H1 (cell line): ENCODE results near the gene TMEM18. TPM values are rescaled to one million over a fixed set of nuclear protein-coding genes. Genes with fewer than 3 reads are reported as not detected.

Experiments used
- CTBP2 ChIP-seq: IDR thresholded peaks from 2 replicates; pipeline ENCODE4 v1.7.0; 2011; ENCODE audit warnings: borderline replicate concordance, mild to moderate bottlenecking, moderate library complexity, mixed read lengths, low read length; ENCODE audit not compliant: insufficient read depth, insufficient read length
- CTCF ChIP-seq, 3 experiments: IDR thresholded peaks; 1 replicate in 2 of 3; 2 replicates in 1 of 3; pipeline versions ENCODE4 v1.5.1 to v1.6.1; 2011; ENCODE audit warnings: low read length in 3 of 3, mild to moderate bottlenecking in 3 of 3, inconsistent platforms in 2 of 3, low read depth in 1 of 3, moderate library complexity in 1 of 3; ENCODE audit not compliant: insufficient read depth in 1 of 3; ENCODE audit errors: control extremely low read depth in 1 of 3
- HDAC2 ChIP-seq, 2 experiments: fragments of 300-600 bp in 1 of 2; sonication (generic) in 1 of 2; IDR thresholded peaks; 2 replicates each; pipeline ENCODE4 v1.6.1; 2011 to 2012; ENCODE audit warnings: low read depth in 2 of 2, low read length in 2 of 2, mild to moderate bottlenecking in 2 of 2, moderate library complexity in 2 of 2, borderline replicate concordance in 1 of 2, inconsistent platforms in 1 of 2
- JUND ChIP-seq: IDR thresholded peaks from 2 replicates; pipeline ENCODE4 v1.6.1; 2011; ENCODE audit warnings: mild to moderate bottlenecking, improper control_type of control experiment, low read length
- RNF2 ChIP-seq: fragments of 200-900, 300-1000 bp; sonication (generic); IDR thresholded peaks from 2 replicates; pipeline ENCODE4 v1.7.1; 2016; ENCODE audit warnings: borderline replicate concordance, low read depth, mild to moderate bottlenecking, antibody characterized with exemption, low read length; ENCODE audit not compliant: poor library complexity, severe bottlenecking; ENCODE audit errors: missing control alignments
- USF2 ChIP-seq: IDR thresholded peaks from 2 replicates; pipeline ENCODE4 v1.6.1; 2011; ENCODE audit warnings: low read length, improper control_type of control experiment
- polyA plus RNA-seq, 7 experiments: library from polyadenylated mRNA; depleted of rRNA in 3 of 7; stranded (reverse) in 5 of 7; unstranded in 2 of 7; fragments of >200 nt in 5 of 7; fragments of 200-250 nt in 2 of 7; gene quantifications; 1 replicate in 5 of 7; 2 replicates in 1 of 7; 4 replicates in 1 of 7; pipeline versions ENCODE4 v1.2.1 to v1.2.3, GENCODE V29; 2011 to 2013; ENCODE audit warnings: missing spikeins in 2 of 7, mixed read lengths in 2 of 7
- total RNA-seq: library from RNA; stranded (reverse); fragmentation: NEBNext Ultra II Directional; extraction: Animal tissue kit (Norgen Biotek cat#: 25700); gene quantifications from 2 replicates; pipeline ENCODE4 v1.2.1, GENCODE V29; 2021

TMEM18 gene
- total and polyA plus RNA-seq, 2 of the 8 experiments (the other 6 are each of a cell fraction or from before 2014, with no cell fraction given) = 22.4 to 27.1 TPM

- no peak for TF ChIP-seq CTBP2
- TF ChIP-seq HDAC2 (IDR thresholded peaks at IDR 0.05; ENCODE audit: borderline replicate concordance in 1 of 2, low read depth in 2 of 2, low read length in 2 of 2) = no peak
- no peak for TF ChIP-seq USF2
- TF ChIP-seq JUND = no peak
- TF ChIP-seq CTCF (IDR thresholded peaks at IDR 0.05; ENCODE audit: control extremely low read depth in 1 of 3, insufficient read depth in 1 of 3, low read depth in 1 of 3, low read length in 3 of 3) = no peak
- TF ChIP-seq RNF2 = no peak
Measured at GRCh38 chr2:660029-660428, 17.2 kb downstream of the TMEM18 start (continued).
